Daoy (cell line): ENCODE results near the gene CLCN5. TPM values are rescaled to one million over a fixed set of nuclear protein-coding genes. Genes with fewer than 3 reads are reported as not detected.
A peak's percentile ranks its signal among the peaks of the same experiment; 100 is the strongest.

ENCODE experiments used
- DNase-seq: peaks from one replicate; pipeline ENCODE4 v3.0.0-alpha.2; 2015; ENCODE audit warnings: low read depth
- total RNA-seq: library from RNA; depleted of rRNA; stranded (reverse); fragments of >200 nt; shearing (Covaris generic); gene quantifications from 2 replicates; pipeline ENCODE4 v1.2.3, GENCODE V29; 2014

Gene CLCN5
- total RNA-seq, 1 experiment from 2014 or later: 3.8 TPM

DNA sequence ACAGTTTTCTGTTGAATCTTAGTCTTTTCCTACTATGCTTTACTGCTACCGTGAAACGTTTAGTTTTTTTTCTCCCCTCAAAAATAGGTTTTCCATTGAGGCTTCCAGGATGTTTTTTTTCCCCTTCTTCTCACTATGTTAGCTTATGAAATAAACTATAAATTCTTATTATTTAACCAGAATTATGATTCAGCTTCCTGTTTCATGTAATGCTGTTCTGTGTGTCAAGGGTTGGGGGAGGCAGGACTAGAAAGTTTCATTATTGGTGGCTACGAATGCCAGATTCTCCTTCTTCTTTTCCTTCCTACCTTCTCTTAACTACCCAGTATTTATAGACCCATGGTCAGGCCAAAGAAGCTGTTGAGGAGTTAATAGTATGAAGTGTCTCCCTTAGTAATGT is 11.8 kb downstream of the CLCN5 start:
- DNase-seq: no peak

DNA sequence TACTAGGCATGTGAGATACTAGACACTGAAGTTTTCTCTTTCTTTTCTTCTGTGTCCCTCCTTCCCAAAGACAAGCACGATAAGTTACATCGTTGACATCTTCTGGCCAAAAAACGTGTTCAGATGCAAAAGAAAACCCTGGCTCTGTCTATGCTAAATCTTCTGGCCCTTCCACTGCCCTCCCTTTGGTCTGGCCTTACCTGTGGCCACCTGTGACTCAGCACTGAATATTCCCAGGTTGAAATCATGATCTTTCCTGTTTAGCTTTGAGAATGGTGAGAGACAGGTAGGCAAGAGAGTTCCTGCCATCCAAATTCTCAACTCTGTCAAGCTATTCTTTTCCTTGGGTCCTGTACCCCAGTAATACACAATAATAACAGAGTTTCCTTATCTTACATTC is 12.3 kb downstream of the CLCN5 start:
- no peak for DNase-seq

DNA sequence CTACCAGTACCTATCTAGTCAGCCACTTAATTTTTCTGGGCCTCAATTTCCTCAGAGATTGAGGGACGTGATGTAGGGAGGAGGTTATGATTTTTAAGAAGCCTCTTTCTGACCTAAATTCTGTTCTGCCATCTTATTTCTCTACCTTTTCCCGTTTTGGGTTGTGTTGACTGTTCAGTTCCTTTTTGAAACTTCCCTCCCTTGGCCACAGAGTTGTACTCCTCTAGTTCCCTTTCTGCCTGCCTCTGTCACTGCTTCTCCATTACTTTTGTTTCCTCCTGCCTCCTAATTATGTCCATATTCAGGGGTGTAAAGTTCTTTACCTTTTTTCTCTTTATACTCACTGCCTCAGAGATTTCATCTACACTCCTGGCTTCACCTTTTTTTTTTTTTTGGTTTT is 25.4 kb downstream of the CLCN5 start:
- DNase-seq: no peak

DNA sequence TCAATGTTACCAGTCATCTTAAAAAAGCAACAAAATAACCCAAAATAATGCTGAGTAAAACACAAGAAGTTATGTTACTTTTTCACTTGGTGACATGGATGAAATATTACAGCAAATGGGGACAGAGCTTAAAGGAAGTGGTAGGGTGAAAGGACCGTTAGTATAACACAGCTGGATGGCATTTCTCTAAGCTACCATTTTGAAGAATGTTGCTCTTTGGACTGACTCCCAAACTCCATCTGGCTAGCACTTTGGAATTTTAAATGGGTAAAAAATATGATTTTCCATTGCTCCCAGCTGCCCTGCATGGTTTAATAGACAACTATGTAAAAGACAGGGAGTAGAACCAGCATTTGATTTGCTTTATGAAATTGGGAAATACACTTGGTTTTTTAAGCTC is 27.6 kb downstream of the CLCN5 start:
- no peak for DNase-seq

DNA sequence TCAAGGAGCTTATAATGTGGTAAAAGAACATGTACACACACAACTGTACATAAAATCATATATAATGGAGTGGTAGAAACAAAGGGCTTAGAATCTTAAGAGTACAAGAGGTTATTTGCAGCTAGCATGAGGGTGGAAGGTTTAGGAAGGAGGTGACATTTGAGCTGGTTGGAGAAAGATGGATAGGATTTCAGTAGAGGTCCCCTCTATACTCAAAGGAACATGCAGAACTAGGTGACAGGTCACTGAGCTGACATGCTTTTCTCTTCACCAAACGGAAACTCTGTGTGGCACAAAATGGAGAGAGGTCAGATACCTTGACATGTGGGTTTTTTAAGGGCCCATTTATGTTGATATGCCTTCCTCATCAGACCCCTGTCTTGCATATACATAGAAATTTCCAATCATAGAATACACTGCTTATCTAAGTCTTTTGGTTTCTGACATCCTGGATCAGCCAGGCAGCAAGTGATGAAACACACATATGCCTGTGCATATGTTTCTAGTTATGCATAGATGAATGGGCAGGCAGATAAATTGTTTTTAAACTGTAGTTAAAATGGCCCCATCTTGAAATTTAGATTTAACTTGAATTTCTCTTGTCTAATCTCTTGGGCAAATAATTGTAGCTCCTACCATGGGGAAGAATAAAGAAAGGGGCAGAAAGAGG is 29.3 kb downstream of the CLCN5 start:
- peak; percentile 9 for DNase-seq

DNA sequence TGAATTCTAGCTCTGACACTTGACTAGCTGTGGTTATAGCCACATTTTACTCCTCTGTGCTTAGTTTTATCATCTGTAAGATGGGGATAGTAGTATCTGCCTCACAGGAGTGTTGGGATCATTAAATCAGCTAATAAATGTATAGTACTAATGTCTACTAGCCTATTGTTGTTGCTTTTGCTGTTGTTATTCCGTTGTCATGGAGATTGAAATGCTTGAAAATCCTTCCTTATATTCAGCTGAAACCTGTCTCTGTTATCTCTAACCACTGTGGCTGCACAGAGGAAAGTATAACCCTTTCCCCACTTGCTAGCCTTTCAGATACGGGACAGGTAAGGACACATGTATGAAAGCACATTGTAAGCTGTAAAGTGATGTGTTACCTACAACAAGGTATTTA is 33.9 kb downstream of the CLCN5 start:
- DNase-seq: no peak

DNA sequence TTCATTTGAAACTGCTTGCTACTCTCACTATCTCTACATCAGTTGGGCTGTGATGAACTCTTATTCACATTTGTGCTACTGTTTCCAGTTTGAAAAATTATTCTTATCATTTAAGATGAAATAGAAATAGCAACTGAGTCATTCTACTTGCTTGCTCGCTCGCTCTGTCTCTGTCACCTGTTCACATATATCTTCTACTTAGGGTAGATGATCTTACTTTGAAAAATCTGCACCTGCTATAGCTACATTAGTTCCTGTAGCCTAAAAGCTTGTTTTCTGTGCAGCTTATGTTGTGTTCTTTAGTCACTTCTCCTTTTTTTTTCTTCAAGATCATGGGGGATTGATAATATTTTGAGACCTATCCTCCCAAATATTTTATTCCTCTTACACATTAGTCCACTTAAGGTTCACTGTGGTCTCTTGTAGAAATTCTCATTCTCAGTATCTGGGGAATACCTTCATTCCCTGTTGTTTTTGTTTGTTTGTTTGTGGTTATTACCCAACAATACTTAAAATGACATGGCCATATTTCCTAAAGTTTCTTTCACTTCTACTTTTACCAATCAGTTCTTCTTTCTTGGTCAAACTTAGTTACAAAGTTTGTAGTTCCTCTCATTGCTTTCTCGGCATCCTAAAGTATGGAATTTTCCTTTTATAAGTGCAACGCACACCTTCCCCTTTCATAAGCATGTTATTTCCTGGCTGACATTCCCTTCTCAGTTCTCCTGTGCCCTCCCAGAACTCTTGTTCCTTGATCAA is 36.5 kb downstream of the CLCN5 start:
- DNase-seq: no peak

DNA sequence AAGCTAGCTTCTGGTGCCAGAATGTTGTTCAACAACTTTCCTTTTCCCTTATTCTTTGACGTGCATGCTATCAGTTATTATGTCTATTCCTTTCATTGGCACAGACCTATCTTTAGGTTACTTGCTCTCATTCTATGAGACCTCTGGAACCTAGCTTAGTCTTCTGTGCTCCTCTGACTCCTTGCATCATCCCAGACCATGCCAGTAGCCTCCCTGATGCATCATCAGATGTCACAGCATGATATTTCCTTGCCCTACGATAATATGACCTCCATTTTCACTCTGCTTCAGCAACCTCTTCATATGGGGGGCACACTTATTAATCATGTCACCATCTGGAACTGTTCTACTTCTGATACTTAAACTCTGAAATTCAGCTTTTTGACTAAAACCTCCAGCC is 37.2 kb downstream of the CLCN5 start:
- no peak for DNase-seq

DNA sequence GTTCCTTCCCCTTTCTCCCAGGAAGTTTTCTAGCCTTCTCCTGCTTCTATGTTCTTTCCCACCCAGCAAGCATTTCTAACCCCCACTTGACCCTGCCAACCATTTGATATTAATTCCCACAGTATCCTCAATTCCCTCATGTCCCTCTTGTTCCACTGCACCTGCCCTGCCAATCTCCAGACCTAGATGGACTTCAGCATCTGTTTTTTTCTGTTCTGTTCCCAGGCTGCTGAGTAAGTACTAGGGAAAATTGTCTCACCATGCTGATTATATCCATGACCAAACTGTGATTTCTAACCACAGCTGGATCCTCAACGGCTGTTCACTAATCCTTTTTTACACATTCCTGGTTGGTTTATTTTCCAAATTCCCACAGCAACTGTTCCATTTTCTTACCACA is 37.7 kb downstream of the CLCN5 start:
- DNase-seq: no peak

DNA sequence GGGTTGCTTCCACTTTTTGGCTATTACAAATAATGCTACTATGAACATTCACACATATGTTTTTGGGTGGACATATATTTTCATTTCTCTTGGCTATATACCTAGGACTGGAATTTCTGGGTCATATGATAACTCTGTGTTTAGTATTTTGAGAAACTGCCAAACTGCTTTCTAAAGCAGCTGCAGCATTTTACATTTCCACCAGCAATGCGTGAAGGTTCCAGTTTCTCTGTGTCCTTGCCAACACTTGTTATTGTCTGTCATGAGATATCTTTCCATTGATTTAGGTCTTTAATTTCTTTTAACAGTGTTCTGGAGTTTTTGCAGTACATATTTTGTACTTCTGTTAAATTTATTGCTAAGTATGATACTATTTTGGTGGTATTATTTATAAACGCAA is 48.3 kb downstream of the CLCN5 start:
- DNase-seq: no peak

DNA sequence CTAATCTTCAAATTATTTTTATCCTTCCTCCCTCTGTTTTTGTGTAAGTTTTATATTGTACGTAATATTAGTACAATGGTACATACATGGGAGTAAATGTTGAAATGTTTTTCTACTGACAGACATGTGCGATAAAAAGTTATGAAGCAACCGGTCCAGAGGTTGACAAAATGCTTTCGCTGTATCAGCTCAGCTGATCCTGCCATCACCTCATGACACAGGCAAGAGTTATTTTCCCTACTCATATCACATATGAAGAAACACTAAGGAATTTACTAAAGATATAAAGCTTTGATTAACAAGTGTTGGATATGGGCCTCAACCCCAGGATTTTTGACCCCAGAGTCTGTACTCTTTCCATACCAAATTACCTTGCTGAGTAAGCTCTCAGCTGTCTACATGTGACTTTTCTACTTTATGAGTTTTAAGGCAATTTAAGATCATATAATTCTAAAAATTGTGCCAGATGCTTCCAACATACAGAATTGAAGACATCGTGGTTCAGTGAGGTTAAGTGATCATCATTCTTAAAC is 50.0 kb downstream of the CLCN5 start:
- no peak for DNase-seq

DNA sequence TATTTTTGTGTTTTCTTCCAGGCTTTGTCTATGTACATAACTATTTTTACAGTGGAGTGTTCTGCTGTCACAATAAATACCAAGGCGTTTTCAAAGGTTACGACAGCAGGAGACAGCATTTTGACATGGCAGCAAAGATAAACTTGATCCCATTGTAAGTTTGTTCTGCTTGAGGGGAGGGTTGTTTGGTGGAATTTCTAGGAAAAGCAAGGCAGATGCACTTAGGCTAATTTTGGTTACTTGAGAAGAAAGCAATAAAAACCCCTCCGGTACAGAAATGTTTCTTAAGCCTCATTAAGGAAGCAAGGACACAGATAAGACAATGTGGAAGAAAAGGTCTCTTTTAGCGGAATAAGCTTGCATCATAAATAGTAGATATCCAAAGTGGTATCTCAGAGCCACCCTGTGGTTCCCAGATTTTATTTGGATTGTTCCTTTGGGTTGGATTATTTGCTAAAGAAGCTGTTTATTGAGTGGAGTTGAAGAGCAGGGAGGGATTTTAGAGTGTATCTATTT is 54.3 kb downstream of the CLCN5 start:
- DNase-seq: no peak

DNA sequence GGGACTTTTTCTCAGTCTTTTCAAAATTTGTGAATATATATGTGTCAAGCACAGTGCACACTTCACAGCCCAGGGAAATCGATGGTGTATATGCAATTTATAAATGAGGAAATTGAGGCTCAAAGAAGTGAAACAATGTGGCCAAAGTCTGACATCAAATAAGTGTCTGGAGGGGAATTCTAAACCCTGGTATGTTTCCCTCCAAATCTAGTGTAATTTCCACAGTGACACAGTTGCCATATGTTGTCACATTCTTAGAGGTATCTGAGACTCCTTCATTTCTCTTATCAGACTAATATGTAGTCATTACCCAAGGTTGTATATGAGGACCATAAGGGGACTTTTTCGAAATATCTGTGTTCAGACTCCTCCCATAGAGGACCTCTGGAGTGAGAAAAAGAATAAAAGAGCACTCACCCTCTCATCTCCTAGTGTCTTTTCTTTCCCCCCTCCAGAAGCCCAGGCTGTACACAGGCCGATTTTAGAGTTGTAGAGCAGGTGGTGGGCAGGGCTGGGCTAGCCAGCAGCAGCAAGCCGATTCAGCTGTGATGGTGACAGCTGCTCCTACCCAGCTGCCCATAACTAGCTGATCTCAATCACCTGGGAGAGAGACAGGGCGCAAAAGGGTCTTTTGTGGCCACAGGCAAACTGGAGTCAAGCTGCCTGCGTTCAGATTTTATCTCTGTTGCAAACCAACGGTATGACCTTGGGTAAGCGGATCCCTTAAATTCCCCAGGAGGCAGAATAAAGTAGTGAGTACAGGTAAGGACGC is 55.1 kb downstream of the CLCN5 start:
- no peak for DNase-seq

DNA sequence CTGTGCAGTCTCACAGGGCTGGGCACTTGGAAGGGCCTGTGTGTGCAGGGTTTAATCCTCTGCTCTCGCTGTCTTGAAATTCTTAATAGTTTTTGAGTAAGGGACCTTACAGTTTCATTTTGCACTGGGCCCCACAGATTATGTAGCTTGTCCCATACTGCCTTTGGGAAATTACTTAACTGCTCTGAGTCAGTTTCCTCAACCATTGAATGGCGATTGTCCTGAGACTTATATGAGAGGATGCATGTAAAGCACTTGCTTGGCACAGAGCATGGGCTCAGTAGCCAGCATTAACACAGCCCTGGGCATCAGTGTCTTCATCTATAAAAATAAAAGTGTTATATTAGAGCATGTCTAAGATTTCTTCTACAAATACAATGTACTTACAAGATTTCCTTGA is 55.8 kb downstream of the CLCN5 start:
- DNase-seq: no peak

DNA sequence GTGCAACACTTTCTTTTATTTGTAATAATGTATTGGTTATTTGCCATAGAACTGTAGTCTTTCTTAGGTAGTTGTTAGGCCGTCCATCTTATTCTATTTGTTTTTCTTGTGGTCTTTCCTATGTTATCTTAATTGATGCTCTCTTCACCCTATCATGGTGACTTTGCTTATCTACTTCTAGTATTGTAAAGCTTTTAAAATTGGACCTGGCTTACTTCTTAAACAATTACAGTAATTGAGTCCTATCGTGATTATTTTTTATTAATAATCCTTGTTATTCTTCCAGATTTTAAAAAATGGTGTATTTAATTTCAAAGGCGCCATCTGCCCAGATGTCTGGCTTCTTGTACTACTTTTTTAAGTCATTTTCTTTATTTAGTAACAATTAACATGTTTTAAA is 63.7 kb downstream of the CLCN5 start:
- no peak for DNase-seq

DNA sequence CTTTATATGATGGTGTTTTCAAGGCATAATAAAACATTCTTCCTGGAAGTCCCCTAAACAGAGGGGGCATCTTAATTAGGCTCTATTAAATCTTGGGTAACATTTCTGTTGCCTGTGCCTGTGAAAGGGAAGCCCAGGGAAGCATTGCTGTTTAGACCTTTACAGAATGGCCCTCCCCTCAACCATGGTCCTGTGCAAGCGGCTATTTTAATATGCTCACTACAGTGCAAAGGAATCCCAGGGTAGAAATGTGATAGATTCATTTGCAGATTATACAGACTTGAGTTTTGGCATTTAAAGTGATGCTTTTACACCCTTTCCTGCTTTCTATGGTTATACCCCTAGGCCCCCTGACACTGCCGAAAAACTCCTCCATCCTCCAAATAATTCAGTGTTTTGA is 65.3 kb downstream of the CLCN5 start:
- DNase-seq: no peak

DNA sequence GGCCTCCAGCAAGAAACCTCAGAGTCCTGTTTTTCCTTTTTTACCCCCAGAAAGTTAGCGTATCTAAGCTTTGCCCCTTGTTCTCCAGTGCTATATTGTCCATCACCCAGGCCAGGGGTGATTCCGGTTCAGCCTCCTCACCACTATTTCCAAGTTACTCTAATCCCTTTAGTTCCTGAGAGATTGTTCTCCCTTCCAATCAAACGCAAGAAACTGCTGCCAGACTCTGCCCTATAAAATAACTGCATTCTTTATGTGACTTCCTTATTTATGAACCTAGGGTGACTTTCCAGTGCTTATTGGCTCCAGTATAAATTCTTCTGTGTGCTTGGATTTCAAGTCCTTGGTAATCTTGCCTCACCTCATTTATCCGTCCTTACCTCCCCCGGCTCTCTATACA is 65.7 kb downstream of the CLCN5 start:
- no peak for DNase-seq

DNA sequence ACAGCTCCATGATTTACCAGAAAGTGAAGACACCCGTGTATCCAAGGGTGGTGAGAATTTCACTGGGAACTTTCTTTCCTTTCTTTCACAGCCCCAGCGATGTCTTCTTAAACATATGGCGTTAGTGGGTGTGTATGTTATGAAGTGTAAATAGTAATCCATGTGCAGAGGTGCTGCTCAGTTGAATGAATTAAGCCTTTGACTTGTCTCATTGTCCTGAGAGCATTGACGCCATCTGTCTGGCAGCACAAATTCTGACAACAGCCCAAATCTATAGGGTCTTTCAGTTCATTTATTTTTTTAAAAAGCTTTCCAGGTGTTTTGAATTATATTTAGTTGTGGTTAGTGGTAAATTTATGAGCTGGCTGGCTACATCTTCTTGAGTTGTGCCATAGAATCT is 69.4 kb downstream of the CLCN5 start:
- DNase-seq: no peak

DNA sequence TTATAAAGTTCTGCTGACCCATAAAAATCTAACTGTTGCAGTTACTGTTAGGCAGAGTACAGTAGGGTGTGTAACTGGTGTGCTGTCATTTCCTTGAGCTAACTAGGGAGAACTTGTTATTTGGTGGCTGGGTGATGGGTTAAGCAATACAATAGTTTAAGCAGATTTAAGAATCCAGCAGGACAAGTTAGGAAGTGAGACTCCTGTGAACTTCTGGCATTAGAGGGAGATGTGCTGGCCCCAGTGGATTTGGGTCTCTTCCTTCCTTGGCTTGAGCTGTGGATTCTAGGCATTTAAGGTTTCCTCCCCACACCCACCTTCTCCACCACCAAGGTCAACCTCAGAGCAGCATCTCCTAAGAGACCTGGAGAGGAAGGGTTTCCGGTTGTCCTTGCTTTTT is 70.5 kb downstream of the CLCN5 start:
- DNase-seq: no peak

DNA sequence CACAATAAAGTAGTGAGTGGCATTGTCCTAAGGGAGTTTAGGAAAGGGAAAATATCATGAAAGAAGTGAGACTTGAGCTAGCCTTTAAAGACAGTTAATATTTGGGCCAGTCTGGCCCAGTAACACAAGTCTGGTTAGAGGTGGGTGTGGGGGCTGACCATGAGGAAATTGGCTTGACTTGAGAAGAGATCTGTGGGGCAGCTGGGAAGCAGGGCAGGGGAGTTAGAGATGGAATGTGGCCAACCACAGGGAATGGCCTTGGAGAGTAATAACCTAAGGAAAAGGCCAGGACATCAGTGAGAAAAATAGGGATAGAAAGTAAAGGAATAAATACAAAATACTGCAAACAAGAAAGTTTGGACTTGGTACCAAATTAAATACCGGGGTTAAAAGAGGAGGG is 71.3 kb downstream of the CLCN5 start:
- DNase-seq: no peak

DNA sequence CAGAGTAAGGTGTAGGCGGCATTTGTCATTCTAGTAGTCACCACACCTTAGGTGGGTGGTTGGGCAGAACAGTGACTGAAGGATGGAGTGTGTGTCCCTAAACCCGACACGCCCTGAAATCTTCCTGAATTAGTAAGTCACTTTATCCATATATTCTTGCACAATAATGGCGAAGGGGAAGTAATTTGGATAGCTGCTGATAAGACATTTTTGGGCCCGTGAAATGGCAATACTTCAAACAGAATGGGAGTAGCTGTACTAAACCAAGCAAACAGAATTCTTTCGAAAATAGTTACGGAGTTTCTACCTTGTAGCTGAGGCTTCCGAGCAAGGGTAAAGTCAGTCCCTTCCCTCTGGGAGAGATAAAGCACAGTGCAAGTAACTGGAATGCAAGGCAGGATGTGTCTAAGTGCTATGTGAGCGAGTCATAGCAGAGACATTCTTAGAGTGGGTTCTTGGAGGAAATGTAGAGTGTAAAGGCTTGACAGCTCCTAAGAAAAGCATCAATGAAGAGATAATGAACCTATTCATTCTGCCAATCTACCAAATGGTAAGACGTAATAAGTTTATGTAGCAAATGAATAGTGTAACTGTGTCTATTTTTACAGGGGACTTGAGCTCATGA is 72.8 kb downstream of the CLCN5 start:
- peak; percentile 11 for DNase-seq
